Lower leg skin (tissue), 3 donors: ENCODE data around the gene RGS18.

Experiments used
- CTCF ChIP-seq, 3 donors: fragments of 450-650 bp; IDR thresholded peaks; one replicate each; pipeline ENCODE4 v1.5.1; 2016; ENCODE audit warnings: antibody characterized with exemption in 3 of 3, mild to moderate bottlenecking in 3 of 3, moderate library complexity in 2 of 3
- POLR2A ChIP-seq, 2 donors: fragments of 450-650 bp; IDR thresholded peaks; one replicate each; pipeline ENCODE4 v1.6.1; 2016 to 2017; ENCODE audit warnings: antibody characterized with exemption in 2 of 2, mild to moderate bottlenecking in 1 of 2, moderate library complexity in 1 of 2

GRCh38 chr1:192151176-192151575, 7.1 kb upstream of the RGS18 start:
- no peak for TF ChIP-seq CTCF (IDR thresholded peaks at IDR 0.05)
- TF ChIP-seq POLR2A (IDR thresholded peaks at IDR 0.05), result no peak
